Glutamatergic neuron (in vitro differentiated cells): ENCODE results near the gene MFAP2. TPM values are rescaled to one million over a fixed set of nuclear protein-coding genes. Genes with fewer than 3 reads are reported as not detected.

ENCODE experiments used
- DNase-seq: peaks from one replicate; pipeline ENCODE4 v3.0.0; 2022
- H3K27ac Mint-ChIP-seq: one replicate; pipeline ENCODE4 v1.8.0; 2020; ENCODE audit warnings: mild to moderate bottlenecking, mixed read lengths, inconsistent platforms; ENCODE audit not compliant: unreplicated experiment
- H3K27me3 Mint-ChIP-seq: one replicate; pipeline ENCODE4 v1.8.0; 2020; ENCODE audit warnings: mild to moderate bottlenecking, moderate library complexity, mixed read lengths, inconsistent platforms; ENCODE audit not compliant: unreplicated experiment
- H3K36me3 Mint-ChIP-seq: one replicate; pipeline ENCODE4 v1.8.0; 2020; ENCODE audit warnings: mild to moderate bottlenecking, mixed read lengths, inconsistent platforms; ENCODE audit not compliant: unreplicated experiment
- H3K4me1 Mint-ChIP-seq: one replicate; pipeline ENCODE4 v1.8.0; 2020; ENCODE audit warnings: mild to moderate bottlenecking, low read depth, mixed read lengths, inconsistent platforms; ENCODE audit not compliant: unreplicated experiment
- H3K4me3 Mint-ChIP-seq: one replicate; pipeline ENCODE4 v1.8.0; 2020; ENCODE audit warnings: mild to moderate bottlenecking, mixed read lengths, inconsistent platforms; ENCODE audit not compliant: unreplicated experiment
- H3K9me3 Mint-ChIP-seq: one replicate; pipeline ENCODE4 v1.8.0; 2020; ENCODE audit warnings: mild to moderate bottlenecking, moderate library complexity, mixed read lengths, inconsistent platforms; ENCODE audit not compliant: unreplicated experiment
- total RNA-seq: library from RNA; stranded (reverse); fragmentation: NEBNext Ultra II Directional; extraction: Animal tissue kit (Norgen Biotek cat#: 25700); gene quantifications from one replicate; pipeline ENCODE4 v1.2.1, GENCODE V29; 2021; ENCODE audit not compliant: unreplicated experiment
- TF ChIP-seq, protein P1 (sequence below): fragments of 200-600 bp; sonication (generic); IDR thresholded peaks from one replicate; pipeline ENCODE4 v1.5.0; 2021; ENCODE audit not compliant: partially characterized antibody, unreplicated experiment

Gene MFAP2
- total RNA-seq, 1 donor from 2014 or later: 2.1 TPM

DNA sequence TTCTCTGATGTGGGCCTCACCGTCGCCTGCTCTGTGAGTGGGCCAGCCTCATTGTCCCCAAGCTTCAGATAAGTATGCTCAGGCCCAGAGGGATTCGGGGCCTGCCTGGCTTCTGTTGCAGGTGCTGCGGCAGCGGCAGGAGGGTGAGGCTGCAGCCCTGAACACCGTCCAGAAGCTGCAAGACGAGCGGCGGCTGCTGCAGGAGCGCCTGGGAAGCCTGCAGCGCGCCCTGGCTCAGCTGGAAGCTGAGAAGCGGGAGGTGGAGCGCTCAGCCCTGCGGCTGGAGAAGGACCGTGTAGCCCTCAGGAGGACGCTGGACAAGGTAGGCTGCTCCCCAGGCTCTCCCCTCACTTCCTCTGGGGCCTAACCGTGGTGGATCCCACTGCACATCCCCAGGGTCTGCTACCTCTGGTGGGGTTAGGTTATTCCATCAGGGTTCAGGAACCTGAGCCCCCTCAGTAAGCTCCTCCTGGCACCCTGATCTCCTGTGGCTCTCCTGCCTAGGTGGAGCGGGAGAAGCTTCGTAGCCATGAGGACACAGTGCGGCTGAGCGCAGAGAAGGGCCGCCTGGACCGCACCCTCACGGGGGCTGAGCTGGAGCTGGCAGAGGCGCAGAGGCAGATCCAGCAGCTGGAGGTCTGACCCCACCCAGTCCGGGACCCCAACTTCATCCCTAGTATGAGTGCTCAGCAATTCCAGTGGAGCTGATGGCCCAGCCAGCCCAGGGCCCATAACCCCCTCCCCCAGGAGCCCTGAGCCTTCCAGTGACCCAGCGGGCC, 10.1 kb downstream of the MFAP2 start:
- TF ChIP-seq, protein P1, sequence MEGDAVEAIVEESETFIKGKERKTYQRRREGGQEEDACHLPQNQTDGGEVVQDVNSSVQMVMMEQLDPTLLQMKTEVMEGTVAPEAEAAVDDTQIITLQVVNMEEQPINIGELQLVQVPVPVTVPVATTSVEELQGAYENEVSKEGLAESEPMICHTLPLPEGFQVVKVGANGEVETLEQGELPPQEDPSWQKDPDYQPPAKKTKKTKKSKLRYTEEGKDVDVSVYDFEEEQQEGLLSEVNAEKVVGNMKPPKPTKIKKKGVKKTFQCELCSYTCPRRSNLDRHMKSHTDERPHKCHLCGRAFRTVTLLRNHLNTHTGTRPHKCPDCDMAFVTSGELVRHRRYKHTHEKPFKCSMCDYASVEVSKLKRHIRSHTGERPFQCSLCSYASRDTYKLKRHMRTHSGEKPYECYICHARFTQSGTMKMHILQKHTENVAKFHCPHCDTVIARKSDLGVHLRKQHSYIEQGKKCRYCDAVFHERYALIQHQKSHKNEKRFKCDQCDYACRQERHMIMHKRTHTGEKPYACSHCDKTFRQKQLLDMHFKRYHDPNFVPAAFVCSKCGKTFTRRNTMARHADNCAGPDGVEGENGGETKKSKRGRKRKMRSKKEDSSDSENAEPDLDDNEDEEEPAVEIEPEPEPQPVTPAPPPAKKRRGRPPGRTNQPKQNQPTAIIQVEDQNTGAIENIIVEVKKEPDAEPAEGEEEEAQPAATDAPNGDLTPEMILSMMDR: no peak
- peaks cover 2% of the 10 kb centered on the region for H3K4me1 Mint-ChIP-seq
- H3K36me3 Mint-ChIP-seq: no peaks in the 10 kb centered on the region
- peaks cover 3% of the 10 kb centered on the region for H3K27me3 Mint-ChIP-seq
- DNase-seq: no peak
- peaks cover 2% of the 10 kb centered on the region for H3K9me3 Mint-ChIP-seq
- no peak overlapping the region for H3K4me3 Mint-ChIP-seq
- H3K27ac Mint-ChIP-seq: no peak overlapping the region

DNA sequence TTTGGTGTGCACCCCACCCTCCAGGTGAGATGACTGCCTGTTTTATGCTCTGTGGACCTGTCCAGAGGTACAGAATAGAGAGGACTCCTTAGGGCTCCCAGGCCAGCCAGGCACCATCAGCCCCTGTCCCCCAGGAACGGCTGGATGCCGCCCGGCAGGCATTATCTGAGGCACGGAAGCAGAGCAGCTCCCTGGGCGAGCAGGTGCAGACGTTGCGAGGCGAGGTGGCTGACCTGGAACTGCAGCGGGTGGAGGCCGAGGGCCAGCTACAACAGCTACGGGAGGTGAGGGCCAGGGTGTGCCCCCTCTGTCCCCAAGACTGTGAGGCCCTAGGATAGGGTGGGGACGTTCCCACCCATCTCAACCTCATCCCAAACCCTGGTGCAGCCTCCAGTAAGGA, 10.8 kb downstream of the MFAP2 start:
- no peak overlapping the region for H3K27ac Mint-ChIP-seq

DNA sequence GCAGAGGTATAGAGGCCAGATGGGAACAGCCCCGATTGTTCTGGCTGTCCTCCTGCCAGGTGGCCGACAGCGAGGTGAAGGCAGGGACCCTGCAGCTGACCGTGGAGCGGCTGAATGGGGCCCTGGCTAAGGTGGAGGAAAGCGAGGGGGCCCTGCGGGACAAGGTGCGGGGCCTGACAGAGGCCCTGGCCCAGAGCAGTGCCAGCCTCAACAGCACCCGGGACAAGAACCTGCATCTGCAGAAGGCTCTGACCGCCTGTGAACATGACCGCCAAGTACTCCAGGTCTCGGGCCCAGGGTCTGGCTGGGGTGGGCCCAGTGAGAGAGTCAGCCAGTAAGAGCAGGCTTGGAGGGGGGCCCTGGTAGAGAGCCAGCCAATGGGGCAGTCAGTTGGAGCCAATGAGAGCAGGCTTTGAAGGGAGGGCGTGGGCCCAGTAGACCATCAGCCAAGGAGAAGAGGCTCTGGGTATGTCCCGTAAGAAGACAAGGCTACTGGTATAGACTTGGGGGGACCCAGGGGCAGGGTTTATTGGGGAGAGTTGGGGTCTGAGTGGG, 11.3 kb downstream of the MFAP2 start:
- peaks cover 2% of the 10 kb centered on the region for H3K4me1 Mint-ChIP-seq
- H3K36me3 Mint-ChIP-seq: no peaks in the 10 kb centered on the region
- H3K27ac Mint-ChIP-seq: no peak overlapping the region
- H3K4me3 Mint-ChIP-seq: no peak overlapping the region
- H3K9me3 Mint-ChIP-seq: peaks cover 2% of the 10 kb centered on the region
- TF ChIP-seq, protein P1: no peak
- no peak for DNase-seq
- peaks cover 3% of the 10 kb centered on the region for H3K27me3 Mint-ChIP-seq

More for the DNA sequence above, 10.8 kb downstream of the MFAP2 start:
- TF ChIP-seq, protein P1: no peak
- Mint-ChIP-seq H3K4me3 (no peak overlapping the region), H3K27me3 (peaks cover 1% of the 10 kb centered on the region), H3K36me3 (no peaks in the 10 kb centered on the region), H3K4me1 (peaks cover 2% of the 10 kb centered on the region), H3K9me3 (peaks cover 2% of the 10 kb centered on the region)
- no peak for DNase-seq

DNA sequence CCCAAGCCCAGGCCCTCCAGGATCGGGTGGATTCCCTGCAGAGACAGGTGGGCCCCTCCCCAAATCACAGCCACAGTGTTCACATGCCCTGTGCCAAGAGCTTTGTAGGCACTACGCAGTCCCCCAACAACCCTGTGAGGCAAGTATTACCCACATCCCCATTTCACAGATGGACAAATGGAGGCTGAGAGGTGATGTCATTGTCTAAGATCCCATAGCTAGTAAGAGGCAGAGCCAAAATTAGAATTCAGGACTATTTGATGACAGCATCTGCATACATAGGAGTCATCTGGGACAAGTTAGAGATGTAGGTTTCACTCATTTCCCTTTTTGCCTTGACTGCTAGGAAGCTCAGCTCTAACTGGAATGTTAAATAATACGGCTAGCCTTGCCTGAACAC, 12.0 kb downstream of the MFAP2 start:
- Mint-ChIP-seq H3K9me3 (peaks cover 2% of the 10 kb centered on the region), H3K36me3 (no peaks in the 10 kb centered on the region), H3K4me3 (no peak overlapping the region), H3K27me3 (peaks cover 3% of the 10 kb centered on the region), H3K4me1 (peaks cover 2% of the 10 kb centered on the region), H3K27ac (no peak overlapping the region)
- TF ChIP-seq, protein P1: no peak
- DNase-seq: no peak

DNA sequence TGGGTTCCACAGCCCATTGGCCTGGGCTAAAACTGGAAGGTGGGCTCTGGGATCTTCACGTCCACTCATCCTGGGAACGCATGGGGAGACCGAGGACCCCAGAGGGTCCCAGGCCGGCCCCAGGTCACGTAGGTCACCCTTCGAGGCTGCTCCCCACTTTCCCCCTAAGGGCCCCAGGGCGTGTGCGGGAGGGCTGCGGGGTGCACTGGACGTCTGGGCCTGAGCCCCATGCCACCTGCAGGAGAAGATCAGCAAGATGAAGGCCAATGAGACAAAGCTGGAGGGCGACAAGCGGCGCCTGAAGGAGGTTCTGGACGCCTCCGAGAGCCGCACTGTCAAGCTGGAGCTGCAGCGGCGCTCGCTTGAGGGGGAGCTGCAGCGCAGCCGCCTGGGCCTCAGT, 12.5 kb downstream of the MFAP2 start:
- TF ChIP-seq, protein P1: no peak
- peaks cover 2% of the 10 kb centered on the region for H3K27me3 Mint-ChIP-seq
- H3K27ac Mint-ChIP-seq: no peak overlapping the region
- H3K36me3 Mint-ChIP-seq: no peaks in the 10 kb centered on the region
- H3K4me1 Mint-ChIP-seq: peaks cover 2% of the 10 kb centered on the region
- H3K4me3 Mint-ChIP-seq: no peak overlapping the region
- peaks cover 2% of the 10 kb centered on the region for H3K9me3 Mint-ChIP-seq
- DNase-seq: no peak
